Measurements from ENCODE around the gene RNF182.

GRCh38 chr6:13903364-13903763, 21.4 kb upstream of the RNF182 start:
- TF ChIP-seq CTCF (IDR thresholded peaks at IDR 0.05; ENCODE audit: low read depth, low read length): no peak
- no peak for TF ChIP-seq EZH2phosphoT487 (IDR thresholded peaks at IDR 0.05; ENCODE audit: low read depth)

Measured in OCI-LY3 (cell line).